ENCODE measurements around the gene COL23A1.

COL23A1 gene

GRCh38 chr5:178504340-178504960, 85.7 kb downstream of the COL23A1 start:
- TF ChIP-seq GATA2 (IDR thresholded peaks at IDR 0.05; ENCODE audit: low read depth, low read length) (no peak), GATA3 (IDR thresholded peaks at IDR 0.05; ENCODE audit: low read depth, low read length) (no peak)

GRCh38 chr5:178502401-178503100, 87.6 kb downstream of the COL23A1 start:
- no peak for TF ChIP-seq GATA3 (IDR thresholded peaks at IDR 0.05; ENCODE audit: low read depth, low read length)
- TF ChIP-seq GATA2 (IDR thresholded peaks at IDR 0.05; ENCODE audit: low read depth, low read length) = no peak

- TF ChIP-seq GATA3 (IDR thresholded peaks at IDR 0.05; ENCODE audit: low read depth, low read length) = no peak
- TF ChIP-seq GATA2 (IDR thresholded peaks at IDR 0.05; ENCODE audit: low read depth, low read length) = no peak
Measured at GRCh38 chr5:178499352-178499751, 90.8 kb downstream of the COL23A1 start.

GRCh38 chr5:178496642-178497041, 93.6 kb downstream of the COL23A1 start:
- TF ChIP-seq GATA3 (IDR thresholded peaks at IDR 0.05; ENCODE audit: low read depth, low read length) (no peak), GATA2 (IDR thresholded peaks at IDR 0.05; ENCODE audit: low read depth, low read length) (no peak)

- TF ChIP-seq GATA3 (IDR thresholded peaks at IDR 0.05; ENCODE audit: low read depth, low read length) = no peak
- TF ChIP-seq GATA2 (IDR thresholded peaks at IDR 0.05; ENCODE audit: low read depth, low read length) = no peak
Measured at GRCh38 chr5:178496214-178496613, 94.0 kb downstream of the COL23A1 start.

GRCh38 chr5:178495706-178496105, 94.5 kb downstream of the COL23A1 start:
- no peak for TF ChIP-seq GATA2 (IDR thresholded peaks at IDR 0.05; ENCODE audit: low read depth, low read length)
- TF ChIP-seq GATA3 (IDR thresholded peaks at IDR 0.05; ENCODE audit: low read depth, low read length) = no peak

- no peak for TF ChIP-seq GATA2 (IDR thresholded peaks at IDR 0.05; ENCODE audit: low read depth, low read length)
- TF ChIP-seq GATA3 (IDR thresholded peaks at IDR 0.05; ENCODE audit: low read depth, low read length) = no peak
Measured at GRCh38 chr5:178492278-178492677, 97.9 kb downstream of the COL23A1 start.

GRCh38 chr5:178490935-178491652, 99.1 kb downstream of the COL23A1 start:
- TF ChIP-seq GATA3 (IDR thresholded peaks at IDR 0.05; ENCODE audit: low read depth, low read length) (no peak), GATA2 (IDR thresholded peaks at IDR 0.05; ENCODE audit: low read depth, low read length) (no peak)

- TF ChIP-seq GATA2 (IDR thresholded peaks at IDR 0.05; ENCODE audit: low read depth, low read length) (no peak), GATA3 (IDR thresholded peaks at IDR 0.05; ENCODE audit: low read depth, low read length) (no peak)
Measured at GRCh38 chr5:178489271-178489976, 100.8 kb downstream of the COL23A1 start.

GRCh38 chr5:178488696-178489095, 101.5 kb downstream of the COL23A1 start:
- TF ChIP-seq GATA2 (IDR thresholded peaks at IDR 0.05; ENCODE audit: low read depth, low read length) (no peak), GATA3 (IDR thresholded peaks at IDR 0.05; ENCODE audit: low read depth, low read length) (no peak)

GRCh38 chr5:178487911-178488600, 102.1 kb downstream of the COL23A1 start:
- TF ChIP-seq GATA3 (IDR thresholded peaks at IDR 0.05; ENCODE audit: low read depth, low read length) (no peak), GATA2 (IDR thresholded peaks at IDR 0.05; ENCODE audit: low read depth, low read length) (no peak)

- no peak for TF ChIP-seq GATA2 (IDR thresholded peaks at IDR 0.05; ENCODE audit: low read depth, low read length)
- TF ChIP-seq GATA3 (IDR thresholded peaks at IDR 0.05; ENCODE audit: low read depth, low read length) = no peak
Measured at GRCh38 chr5:178486239-178486641, 104.0 kb downstream of the COL23A1 start.

- no peak for TF ChIP-seq GATA2 (IDR thresholded peaks at IDR 0.05; ENCODE audit: low read depth, low read length)
- TF ChIP-seq GATA3 (IDR thresholded peaks at IDR 0.05; ENCODE audit: low read depth, low read length) = no peak
Measured at GRCh38 chr5:178483620-178484019, 106.6 kb downstream of the COL23A1 start.

All from SH-SY5Y (cell line).